Iris pigment epithelial cell (primary cell): Measurements from ENCODE around the gene CYTH1.

Experiments used
- DNase-seq: peaks from one replicate; pipeline ENCODE4 v3.0.0-alpha.2; 2011; ENCODE audit warnings: low read depth

CYTH1 gene

GRCh38 chr17:78715000-78715771 lies 66.9 kb downstream of the CYTH1 start:
- DNase-seq: no peak

- no peak for DNase-seq
These were observed 67.5 kb downstream of the CYTH1 start for GRCh38 chr17:78714534-78714933.

- no peak for DNase-seq
These were observed 70.0 kb downstream of the CYTH1 start for GRCh38 chr17:78712043-78712442.

- no peak for DNase-seq
These were observed 71.5 kb downstream of the CYTH1 start for GRCh38 chr17:78710607-78711006.

- DNase-seq: no peak
These were observed 72.3 kb downstream of the CYTH1 start for GRCh38 chr17:78709751-78710181.

- DNase-seq: no peak
These were observed 72.9 kb downstream of the CYTH1 start for GRCh38 chr17:78709119-78709681.

DNA sequence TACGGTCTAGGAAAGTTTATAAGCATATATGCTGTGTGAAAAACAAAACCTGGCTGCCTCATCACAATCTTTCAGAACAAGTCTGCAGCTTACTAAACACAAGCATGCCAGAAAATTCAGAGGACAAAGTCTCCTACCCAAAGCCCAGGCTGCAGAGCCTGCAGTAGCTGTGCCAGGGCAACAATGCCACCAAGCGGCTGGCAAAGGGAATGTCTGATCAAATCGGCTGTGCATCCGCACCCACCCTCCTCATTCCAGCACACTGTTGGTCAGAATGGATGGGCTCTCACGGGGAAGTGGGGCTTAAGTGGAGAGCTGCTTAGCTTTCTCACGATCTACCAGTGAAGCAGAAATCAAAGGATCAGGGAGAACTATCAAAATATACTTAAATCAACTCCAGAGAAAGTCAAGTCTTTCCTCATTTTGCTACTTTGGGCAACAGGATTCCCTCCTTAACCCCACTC lies 73.5 kb downstream of the CYTH1 start:
- DNase-seq: peak; percentile 83

- DNase-seq: no peak
These were observed 74.2 kb downstream of the CYTH1 start for GRCh38 chr17:78707923-78708322.

DNA sequence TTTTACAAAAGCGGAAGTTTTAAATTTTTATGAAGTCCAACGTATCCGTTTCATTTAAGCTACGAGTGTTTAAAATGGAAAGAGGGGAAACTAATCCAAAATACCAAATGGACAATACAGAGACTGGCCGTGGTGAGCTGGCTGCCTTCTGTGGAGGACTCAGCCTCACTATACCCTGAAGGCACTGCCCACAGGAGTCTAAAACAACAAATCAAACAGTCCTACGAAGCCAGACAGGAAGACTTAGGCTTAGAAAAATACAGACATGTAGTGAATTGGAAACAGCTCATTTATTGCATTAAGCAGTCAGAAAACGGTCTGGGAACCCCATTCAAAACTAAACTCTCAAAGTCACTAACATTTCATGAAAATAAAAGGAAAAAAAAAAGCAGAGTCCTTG lies 75.1 kb downstream of the CYTH1 start:
- DNase-seq: peak; percentile 64

DNA sequence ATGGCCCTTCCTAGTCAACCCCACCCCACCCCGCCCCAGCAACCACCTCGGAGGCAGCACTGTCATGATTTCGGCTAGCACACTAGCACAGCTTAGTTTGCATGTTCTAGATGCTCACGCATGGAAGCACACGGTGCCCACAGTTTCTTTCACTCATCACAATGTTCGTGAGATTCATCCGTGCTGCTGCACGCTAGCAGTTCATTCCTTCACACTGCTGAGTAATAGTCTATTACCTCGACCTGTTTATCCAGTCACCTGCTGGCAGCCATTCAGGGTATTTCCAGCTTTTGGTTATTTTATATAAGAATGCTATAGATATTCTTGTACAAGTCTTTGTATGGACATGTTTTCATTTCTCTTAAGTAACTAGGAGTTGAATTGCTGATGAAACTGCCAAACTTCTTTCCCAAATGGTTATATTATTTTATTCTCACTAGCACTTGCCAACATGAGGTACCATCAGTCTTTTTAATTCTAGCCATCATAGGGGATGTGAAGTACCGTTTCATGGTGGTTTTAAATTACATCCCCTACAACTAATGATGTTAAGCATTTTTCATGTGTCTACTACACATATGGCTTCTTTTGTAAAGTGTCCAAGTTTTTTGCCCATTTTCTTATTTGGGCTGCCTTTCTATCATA lies 75.7 kb downstream of the CYTH1 start:
- peak; percentile 71 for DNase-seq

DNA sequence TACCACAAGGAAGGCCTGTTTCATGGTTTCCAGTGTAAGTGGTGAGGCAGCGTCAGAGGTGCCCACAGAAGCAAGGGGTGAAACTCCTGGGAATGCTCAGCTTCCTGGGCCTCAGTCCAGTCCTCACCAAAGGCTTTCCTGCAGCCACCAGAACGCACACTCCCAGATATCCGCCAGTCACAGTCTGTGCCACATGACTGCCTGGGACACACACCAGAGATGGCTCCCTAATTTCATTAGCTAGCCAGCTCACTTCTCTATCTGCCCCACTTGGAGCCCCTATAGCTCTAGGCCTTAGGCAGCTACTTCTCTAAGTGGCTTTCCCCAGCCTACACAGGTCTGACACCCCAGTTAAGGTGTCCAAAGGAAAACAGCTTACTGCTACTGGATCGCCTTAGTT lies 77.0 kb downstream of the CYTH1 start:
- DNase-seq: no peak

- no peak for DNase-seq
These were observed 77.5 kb downstream of the CYTH1 start for GRCh38 chr17:78704594-78704993.

GRCh38 chr17:78697554-78698343 lies 84.3 kb downstream of the CYTH1 start:
- peak; percentile 68 for DNase-seq

DNA sequence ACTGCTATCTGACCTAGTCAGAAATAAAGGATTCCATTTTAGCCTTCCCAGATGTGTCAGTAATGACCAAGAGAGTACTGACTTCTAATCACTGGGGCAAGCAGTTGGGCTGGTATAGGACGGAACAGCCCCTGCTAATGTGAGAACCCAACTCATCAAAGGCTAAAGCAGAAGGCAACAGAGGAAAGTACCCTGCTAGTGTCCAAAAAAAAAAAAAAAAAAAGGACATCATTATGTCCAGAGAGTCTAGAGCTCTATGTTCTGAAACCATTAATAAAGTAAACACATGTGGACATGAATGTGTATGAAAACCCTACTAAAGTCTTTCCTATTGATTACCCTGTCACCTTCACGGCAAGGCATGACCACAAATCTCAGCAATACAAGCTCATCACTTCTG lies 85.0 kb downstream of the CYTH1 start:
- no peak for DNase-seq

DNA sequence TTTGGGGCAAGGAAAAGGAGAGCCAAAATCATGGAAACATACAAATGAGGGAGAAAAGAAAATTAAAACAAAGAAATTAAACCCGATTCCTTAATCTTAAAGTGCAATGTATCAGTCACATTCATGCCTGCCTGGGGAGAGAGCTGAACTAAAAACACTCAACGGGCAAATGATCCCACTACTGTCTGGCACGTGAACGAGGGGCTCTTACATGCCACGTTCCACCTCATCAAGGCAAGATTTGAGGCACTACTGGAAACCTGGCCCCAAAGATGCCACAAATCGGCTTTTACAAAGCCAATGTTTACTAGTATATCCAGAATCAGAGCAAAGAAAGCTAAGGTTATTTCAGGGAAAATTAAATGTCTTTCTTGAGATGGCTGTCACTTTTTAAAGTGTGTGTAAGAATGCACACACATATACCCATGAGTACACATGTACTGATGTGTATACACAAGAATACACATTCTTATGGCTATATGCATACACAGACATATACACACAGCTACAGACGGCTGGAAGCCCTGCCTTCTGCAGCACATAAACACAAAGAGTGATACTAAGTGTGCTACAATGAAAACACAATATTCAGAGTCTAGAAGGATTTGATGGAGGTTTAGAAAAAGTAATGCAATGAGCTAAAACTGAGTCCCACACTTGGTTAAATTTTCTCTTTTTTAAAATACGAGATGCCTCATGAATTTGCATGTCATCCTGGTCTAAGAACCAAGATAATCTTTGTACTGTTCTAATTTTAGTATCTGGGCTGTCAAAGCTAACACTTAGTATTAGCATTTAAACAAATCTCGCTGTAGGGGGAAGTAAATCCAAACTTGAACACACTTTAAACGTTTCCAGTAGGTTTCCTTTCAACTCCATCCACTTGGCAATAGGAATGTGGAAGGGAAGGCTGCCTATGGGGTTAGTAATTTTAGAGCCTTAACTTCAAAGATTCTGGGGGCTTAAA lies 85.8 kb downstream of the CYTH1 start:
- no peak for DNase-seq

- no peak for DNase-seq
These were observed 87.1 kb downstream of the CYTH1 start for GRCh38 chr17:78694805-78695531.

DNA sequence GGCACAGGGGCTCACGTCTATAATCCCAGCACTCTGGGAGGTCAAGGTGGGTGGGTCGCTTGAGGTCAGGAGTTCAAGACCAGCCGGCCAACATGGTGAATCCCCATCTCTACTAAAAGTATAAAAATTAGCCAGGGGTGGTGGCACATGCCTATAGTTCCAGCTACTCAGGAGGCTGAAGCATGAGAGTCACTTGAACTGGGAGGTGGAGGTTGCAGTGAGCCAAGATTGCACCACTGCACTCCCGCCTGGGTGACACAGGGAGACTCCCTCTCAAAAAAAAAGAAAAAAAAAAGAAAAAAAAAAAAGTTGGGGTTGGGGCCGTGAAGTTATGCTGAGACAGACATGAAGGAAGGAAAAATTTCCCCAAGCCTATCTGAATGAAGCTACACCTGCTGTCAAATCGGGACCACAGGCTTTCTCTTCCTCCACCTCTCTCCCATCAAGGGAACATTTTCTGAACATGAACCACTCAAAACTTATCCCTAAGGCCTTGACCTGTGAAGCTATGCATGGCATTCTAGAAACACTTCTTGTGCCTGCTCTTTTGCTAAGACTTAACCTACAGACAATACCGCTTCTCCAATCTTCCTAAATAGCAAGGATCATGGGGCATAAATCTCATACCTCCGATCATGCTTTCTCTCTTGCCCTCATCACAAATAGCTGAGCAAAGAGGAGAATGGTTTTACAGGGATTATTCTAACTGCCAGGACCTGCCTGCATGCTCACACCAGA lies 88.6 kb downstream of the CYTH1 start:
- DNase-seq: no peak

DNA sequence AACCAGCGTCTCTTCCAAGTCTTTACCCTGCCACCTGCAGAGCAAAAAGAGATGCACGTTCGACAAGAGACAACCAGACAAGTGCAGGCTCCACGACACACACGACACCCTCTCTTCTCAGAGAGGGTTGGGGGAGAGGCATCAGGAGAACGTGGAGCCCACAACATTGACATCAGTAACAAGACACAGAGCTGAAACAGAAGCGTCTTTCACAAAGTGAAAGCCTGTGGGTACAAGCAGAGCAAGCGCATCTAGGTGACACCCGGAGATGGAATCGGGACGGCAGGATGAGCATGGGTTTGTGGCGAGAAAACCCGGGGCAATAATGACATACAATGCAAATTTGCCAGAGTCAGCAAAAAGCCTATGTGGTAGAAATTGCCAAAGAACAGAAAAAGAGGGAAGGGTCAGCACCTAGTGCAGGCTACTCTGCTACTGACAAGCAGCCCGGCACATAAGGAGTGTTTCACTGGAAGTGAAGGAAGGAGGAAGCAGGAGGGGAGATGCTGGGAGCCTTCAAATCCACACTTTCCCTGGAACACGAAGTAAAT lies 89.5 kb downstream of the CYTH1 start:
- no peak for DNase-seq

GRCh38 chr17:78689029-78689428 lies 93.0 kb downstream of the CYTH1 start:
- no peak for DNase-seq

DNA sequence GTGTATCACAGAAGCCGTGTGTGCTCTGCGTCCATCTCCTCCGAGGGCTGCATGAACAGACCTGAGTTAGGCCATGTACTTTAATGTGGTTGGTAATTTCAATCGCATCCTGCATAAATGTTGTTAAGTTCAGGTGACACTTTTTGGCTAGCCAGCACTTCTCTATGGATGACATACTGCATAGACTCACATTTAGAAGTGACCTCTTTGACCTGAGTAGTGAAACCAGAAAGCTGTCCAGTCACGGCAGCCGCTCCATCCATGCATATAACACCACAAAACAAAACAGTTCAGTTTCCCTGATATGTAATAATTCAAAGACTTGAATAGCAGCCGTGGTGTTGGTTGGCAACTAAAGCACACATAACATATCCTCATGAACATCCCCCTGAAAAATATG lies 94.1 kb downstream of the CYTH1 start:
- no peak for DNase-seq
